ENCODE measurements around the gene ZDHHC8. TPM values are rescaled to one million over a fixed set of nuclear protein-coding genes. Genes with fewer than 3 reads are reported as not detected.

The ZDHHC8 gene
- total and polyA plus RNA-seq, 9 donors = 5.1 to 77.4 (median 58.9) TPM

GRCh38 chr22:20084547-20085413 lies 46.8 kb upstream of the ZDHHC8 start:
- no peaks in the 10 kb centered on the region for H3K9me3 ChIP-seq
- H3K4me1 ChIP-seq (ENCODE audit: insufficient read depth) = peaks cover 22% of the 10 kb centered on the region
- no peak overlapping the region for H3K27ac ChIP-seq
- TF ChIP-seq CTCF (IDR thresholded peaks at IDR 0.05) = no peak
- no peak for TF ChIP-seq EP300 (IDR thresholded peaks at IDR 0.05)
- no peak for TF ChIP-seq POLR2A (IDR thresholded peaks at IDR 0.05)
- intact Hi-C loops (cut with DNase I) = no loop called here
- no peak for DNase-seq
- 43 to 53% (median 47%) methylated on average over 23 of the region's 23 CpGs for WGBS, 3 donors
- H3K36me3 ChIP-seq = peaks cover 2% of the 10 kb centered on the region
- no peak overlapping the region for H3K4me3 ChIP-seq
- H3K27me3 ChIP-seq = no peaks in the 10 kb centered on the region

- no peaks in the 10 kb centered on the region for H3K9me3 ChIP-seq
- no peak overlapping the region for H3K27ac ChIP-seq
- no peaks in the 10 kb centered on the region for H3K27me3 ChIP-seq
- DNase-seq = no peak
- peaks cover 22% of the 10 kb centered on the region for H3K4me1 ChIP-seq (ENCODE audit: insufficient read depth)
- WGBS, 3 donors = 84 to 90% (median 86%) methylated on average over 20 of the region's 20 CpGs
- intact Hi-C loops (cut with DNase I) = no loop called here
- peaks cover 2% of the 10 kb centered on the region for H3K36me3 ChIP-seq
- H3K4me3 ChIP-seq = no peak overlapping the region
- TF ChIP-seq CTCF (IDR thresholded peaks at IDR 0.05) = no peak
- TF ChIP-seq POLR2A (IDR thresholded peaks at IDR 0.05) = no peak
- no peak for TF ChIP-seq EP300 (IDR thresholded peaks at IDR 0.05)
These were observed 46.0 kb upstream of the ZDHHC8 start for GRCh38 chr22:20085651-20086050.

- 85 to 88% (median 88%) methylated on average over 24 of the region's 24 CpGs for WGBS, 3 donors
- DNase-seq = no peak
- TF ChIP-seq CTCF (IDR thresholded peaks at IDR 0.05) (no peak), EP300 (IDR thresholded peaks at IDR 0.05) (no peak), POLR2A (IDR thresholded peaks at IDR 0.05) (no peak)
- Histone ChIP-seq H3K27ac (no peak overlapping the region), H3K4me3 (no peak overlapping the region), H3K9me3 (no peaks in the 10 kb centered on the region), H3K36me3 (peaks cover 2% of the 10 kb centered on the region), H3K27me3 (no peaks in the 10 kb centered on the region), H3K4me1 (ENCODE audit: insufficient read depth) (peaks cover 20% of the 10 kb centered on the region)
- intact Hi-C loops (cut with DNase I) = no loop called here
These were observed 45.5 kb upstream of the ZDHHC8 start for GRCh38 chr22:20086101-20086599.

GRCh38 chr22:20086763-20087162 lies 44.8 kb upstream of the ZDHHC8 start:
- TF ChIP-seq CTCF (IDR thresholded peaks at IDR 0.05) (no peak), EP300 (IDR thresholded peaks at IDR 0.05) (no peak), POLR2A (IDR thresholded peaks at IDR 0.05) (no peak)
- Histone ChIP-seq H3K9me3 (no peaks in the 10 kb centered on the region), H3K27me3 (no peaks in the 10 kb centered on the region), H3K4me3 (no peak overlapping the region), H3K4me1 (ENCODE audit: insufficient read depth) (peaks cover 14% of the 10 kb centered on the region), H3K36me3 (peaks cover 2% of the 10 kb centered on the region), H3K27ac (no peak overlapping the region)
- intact Hi-C loops (cut with DNase I) = no loop called here
- DNase-seq = no peak
- WGBS, 3 donors = 94 to 96% (median 95%) methylated on average over 5 of the region's 5 CpGs
